NCI-H1417 (cell line): ENCODE measurements around the gene ZNF277.
A peak's percentile ranks its signal among the peaks of the same experiment; 100 is the strongest.

ENCODE experiments used
- DNase-seq, 3 experiments: peaks; one replicate each; lab custom pipeline; 2025; lab: John Stamatoyannopoulos, UW

The ZNF277 gene

DNA sequence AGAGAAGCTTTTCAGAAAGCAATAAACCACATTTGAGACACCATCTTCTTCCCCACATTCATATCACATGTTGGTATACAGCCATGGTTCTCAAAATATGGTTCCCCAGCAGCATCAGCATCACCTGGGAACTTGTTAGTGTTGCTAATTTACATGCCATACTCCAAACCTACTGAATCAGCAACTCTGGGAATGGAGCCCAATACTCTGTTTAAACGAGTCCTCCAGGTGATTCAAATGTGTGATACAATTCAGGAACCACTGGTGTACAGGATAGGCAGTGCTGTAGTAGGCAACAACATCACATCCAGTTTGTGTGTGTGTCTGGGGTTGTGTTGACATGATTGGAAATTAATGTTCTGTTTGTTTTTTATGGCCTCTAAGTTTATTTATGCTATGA, 47.7 kb downstream of the ZNF277 start:
- peak in 1 of 3 experiments; percentile 16 for DNase-seq

GRCh38 chr7:112254709-112255387, 48.4 kb downstream of the ZNF277 start:
- no peak for DNase-seq

- DNase-seq = no peak
Measured at GRCh38 chr7:112255388-112255720, 48.9 kb downstream of the ZNF277 start.

- DNase-seq = peak in 1 of 3 experiments; percentile 44
Measured at GRCh38 chr7:112257073-112257472, 50.6 kb downstream of the ZNF277 start.

GRCh38 chr7:112260911-112261310, 54.4 kb downstream of the ZNF277 start:
- peak in 1 of 3 experiments; percentile 15 for DNase-seq

DNA sequence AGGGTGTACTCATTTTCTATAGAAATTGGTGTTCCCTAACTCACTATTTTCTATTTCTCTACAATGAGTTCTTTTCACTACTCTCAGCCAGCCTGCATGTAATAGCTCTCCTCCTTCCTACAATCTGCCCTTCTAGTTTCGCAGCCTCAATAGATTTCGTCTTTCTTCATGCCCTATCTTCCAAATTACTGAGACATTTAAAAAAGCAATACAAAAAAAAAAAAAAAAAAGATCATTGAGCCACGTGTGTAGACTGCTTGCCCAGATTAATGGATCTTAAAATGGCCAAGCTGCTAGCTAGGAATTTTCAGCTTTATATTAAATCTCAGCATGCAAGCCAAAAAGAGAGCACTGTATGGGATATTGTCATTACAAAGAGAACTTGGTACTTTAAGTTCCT, 55.5 kb downstream of the ZNF277 start:
- no peak for DNase-seq

- no peak for DNase-seq
Measured at GRCh38 chr7:112262855-112263487, 56.5 kb downstream of the ZNF277 start.

DNA sequence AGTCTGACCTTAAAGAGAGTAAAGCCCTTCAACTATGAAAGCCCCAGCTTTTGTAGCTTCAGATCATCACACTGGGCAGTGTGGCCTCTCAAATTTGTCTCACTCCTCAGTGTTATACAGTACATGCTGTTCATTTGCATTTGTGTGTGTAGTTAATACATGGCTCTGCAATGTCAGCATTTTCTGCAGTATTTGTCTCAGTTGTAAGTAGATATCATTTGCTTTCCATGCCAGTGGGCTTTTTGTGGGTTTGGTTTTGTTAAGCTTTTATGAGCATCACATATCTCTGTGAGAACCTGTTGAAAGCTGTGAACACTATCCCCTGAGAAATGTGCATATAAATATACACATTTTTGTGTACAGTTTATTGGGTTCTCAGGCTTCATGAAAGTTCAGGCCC, 57.0 kb downstream of the ZNF277 start:
- DNase-seq = no peak

GRCh38 chr7:112266141-112266540, 59.6 kb downstream of the ZNF277 start:
- DNase-seq = no peak

- no peak for DNase-seq
Measured at GRCh38 chr7:112266595-112267270, 60.2 kb downstream of the ZNF277 start.

DNA sequence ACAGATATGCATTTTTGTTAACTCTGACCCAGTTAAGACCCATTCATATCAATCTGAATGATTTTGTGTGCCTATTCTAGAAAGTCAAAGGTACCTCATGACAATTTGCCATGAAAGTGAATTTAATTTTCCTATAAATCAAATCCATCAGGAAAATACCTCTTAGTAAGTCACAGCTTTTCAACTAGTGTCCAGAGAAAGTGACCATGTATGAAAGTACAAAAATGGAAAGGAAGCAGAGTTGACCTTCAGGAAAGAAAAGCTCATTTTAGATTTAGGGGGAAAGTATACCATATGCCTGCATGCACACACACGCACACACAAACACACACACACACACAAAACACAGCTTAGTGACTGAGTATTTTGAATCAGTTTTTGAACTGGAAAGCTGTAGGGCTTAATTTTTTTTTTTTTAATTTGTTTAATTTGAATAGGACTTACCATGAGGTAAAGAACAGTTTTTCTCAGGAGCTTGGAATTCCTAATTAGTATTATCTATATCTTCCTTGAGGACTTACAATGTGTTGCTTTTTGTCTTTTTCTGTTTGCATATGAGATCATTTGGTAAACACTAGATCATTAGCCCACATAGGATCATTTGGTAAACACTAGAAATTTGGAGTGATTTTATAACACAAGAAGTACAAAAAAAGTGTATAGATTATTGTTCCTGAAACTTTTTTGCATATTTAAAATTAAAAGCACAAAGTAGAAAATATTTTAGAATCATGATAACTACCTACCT, 61.6 kb downstream of the ZNF277 start:
- DNase-seq = peak in 1 of 3 experiments; percentile 30

DNA sequence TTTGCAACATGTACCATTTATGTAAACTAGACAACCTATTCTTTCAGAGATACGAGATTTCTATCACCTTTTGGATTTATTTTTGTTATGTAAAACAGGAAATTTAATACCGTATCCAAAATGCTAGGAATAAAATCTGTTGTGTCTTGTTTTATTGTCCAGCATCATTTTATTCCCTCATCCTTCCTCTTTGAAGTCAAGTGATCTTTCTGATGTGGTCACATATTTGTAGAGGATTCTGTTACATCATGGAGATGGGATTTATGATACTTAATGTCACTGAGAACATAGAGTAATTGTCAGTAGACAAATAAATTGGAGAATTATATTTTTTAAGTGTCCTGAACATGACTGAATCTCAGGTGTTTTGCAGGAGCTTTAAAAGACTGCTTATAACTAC, 64.7 kb downstream of the ZNF277 start:
- DNase-seq = peak in 2 of 3 experiments; percentile 75 to 78

- peak in 2 of 3 experiments; percentile 31 to 71 for DNase-seq
Measured at GRCh38 chr7:112272921-112273561, 66.5 kb downstream of the ZNF277 start.

GRCh38 chr7:112279042-112279441, 72.5 kb downstream of the ZNF277 start:
- no peak for DNase-seq

DNA sequence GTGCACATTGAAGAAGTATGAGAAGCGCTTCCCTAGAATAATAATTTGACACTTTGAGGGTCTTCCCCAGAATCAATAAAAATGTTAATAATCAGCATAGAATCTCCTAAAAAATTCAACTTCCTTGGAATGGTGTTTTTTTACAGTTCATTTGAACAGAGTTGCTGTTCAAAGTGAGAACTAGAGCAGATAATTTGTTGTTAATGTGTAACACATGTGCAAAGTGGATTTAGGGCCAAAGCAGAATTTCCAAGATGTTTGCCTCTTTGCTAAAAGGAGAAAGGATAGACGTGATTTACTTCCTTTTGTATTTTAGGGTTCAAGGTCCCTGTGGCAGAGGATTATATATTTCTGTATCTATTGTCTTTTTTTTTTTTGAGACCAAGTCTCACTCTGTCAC, 73.8 kb downstream of the ZNF277 start:
- DNase-seq = no peak

DNA sequence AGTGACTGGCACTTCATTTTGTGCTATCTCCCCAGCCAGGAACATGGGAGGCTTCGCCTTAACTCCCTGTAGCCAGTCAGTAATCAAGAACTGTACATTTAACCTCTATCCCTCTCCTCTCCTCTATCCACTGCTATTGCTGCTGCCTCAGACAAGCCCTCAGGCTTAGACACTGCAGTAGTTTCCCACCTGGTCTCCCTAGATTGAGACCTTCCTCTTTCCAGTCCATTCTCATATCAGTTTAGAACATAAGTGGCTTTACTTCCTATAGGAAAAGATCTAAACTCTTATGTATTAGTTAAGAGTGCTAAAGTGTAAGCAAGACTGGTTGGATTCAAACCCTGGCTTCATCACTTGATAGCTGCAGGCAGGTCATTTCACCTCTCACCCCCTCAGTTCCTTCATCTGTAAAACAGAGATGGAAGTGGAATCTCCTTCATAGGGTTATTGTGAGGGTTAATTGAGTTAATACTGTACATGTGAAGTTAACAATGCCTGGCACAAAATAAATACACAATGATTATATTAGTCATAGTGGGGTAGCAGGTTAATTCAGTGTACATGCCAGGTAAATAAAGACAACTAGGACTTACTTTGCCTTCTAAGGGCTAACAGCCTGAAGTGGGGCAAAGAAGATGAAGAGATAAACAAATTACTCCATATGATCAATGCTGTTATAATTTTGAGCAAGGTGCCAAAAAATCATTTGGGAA, 76.1 kb downstream of the ZNF277 start:
- DNase-seq = no peak

DNA sequence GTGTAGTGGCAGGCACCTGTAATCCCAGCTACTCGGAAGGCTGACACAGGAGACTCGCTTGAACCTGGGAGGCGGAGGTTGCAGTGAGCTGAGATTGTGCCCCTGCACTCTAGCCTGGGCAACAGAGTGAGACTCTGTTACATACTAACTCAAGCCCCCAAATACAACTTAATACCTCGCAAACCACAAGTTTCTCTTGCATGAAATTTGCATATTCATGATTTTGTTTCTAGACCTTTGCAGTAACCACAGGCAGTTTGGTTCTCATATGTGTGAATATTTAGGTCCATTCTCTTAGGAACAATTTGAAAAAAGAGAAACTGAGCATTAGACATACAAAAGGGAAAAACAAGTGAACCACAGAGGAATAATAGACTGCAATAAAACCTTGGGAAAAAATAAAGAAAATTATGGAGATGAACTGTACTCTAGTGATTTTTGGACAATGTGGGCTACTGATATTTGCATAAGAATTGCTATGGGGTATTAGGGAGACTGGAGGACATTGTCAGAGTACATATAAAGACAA, 77.0 kb downstream of the ZNF277 start:
- no peak for DNase-seq

DNA sequence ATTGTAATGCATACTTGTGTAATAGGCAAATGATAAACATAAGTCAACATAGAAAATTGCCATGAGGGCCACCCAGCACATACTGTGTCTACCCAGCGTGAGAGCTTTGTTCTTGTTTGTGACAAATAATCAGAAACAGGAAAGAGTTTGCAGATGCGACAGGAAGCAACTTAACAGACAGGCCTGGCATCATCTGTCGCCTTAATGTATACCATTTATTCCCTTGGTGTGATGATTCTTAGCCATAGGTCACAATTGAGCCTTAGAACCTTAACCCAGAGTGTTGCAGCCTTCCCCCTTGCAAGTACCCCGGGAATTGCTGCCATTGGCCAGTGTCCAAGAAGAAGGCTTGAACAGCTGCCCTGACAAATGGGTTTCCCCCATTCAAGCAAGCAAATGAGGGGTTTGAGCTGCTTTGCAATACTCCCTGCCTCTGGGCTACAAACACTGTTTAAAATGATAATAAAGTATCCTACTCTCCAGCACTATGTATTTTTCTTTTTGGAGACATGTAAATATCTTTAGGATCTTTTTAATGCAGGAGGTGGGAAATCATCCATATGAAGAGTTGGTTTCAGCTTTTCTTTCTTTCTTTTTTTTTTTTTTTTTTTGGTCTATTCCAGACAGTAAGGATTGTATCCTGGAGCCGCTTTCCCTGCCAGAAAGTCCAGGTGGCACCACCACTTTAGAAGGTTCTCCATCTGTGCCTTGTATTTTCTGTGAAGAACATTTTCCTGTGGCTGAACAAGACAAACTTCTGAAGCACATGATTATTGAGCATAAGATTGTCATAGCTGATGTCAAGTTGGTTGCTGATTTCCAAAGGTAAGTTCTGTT, 80.0 kb downstream of the ZNF277 start:
- peak in 2 of 3 experiments; percentile 87 to 97 for DNase-seq

DNA sequence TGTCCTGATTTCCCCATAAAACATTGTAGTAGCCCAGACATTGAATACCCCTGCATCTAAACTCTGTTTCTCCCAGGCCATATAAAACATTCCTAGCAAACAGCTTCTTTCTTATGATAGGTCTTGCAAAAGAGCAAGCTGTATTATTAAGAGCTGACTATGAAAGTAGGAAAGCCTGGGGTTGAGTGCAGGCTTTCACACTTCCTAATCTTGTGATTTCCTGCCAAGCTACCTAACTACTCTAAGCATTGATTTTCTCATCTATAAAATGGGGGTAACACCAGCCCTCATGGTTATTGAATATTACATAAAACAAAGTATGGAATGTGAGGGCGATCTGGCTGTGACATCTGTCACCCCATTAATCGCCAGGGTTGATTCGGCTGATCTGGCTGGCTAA, 81.8 kb downstream of the ZNF277 start:
- no peak for DNase-seq

DNA sequence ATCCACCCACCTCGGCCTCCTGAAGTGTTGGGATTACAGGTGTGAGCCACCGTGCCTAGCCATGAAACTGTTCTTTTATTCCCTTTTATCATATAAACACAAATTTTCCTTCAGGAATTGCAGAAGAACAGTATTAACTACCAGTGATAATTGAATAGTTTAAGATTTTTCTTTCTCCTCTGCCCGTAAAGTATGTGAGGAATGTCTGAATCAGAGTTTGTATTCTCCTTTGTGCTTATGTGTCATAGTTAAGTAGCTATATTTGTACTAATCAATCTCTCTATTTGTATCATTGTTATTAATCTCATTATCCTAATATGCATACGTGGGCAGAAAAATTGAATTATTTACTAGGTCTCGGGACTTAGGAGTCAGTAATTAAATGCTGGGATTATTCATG, 83.6 kb downstream of the ZNF277 start:
- DNase-seq = no peak
